ENCODE data around the gene OBI1. TPM values are rescaled to one million over a fixed set of nuclear protein-coding genes. Genes with fewer than 3 reads are reported as not detected.

Gene OBI1
- total and polyA plus RNA-seq, 2 donors: 7.7 to 25.3 TPM

DNA sequence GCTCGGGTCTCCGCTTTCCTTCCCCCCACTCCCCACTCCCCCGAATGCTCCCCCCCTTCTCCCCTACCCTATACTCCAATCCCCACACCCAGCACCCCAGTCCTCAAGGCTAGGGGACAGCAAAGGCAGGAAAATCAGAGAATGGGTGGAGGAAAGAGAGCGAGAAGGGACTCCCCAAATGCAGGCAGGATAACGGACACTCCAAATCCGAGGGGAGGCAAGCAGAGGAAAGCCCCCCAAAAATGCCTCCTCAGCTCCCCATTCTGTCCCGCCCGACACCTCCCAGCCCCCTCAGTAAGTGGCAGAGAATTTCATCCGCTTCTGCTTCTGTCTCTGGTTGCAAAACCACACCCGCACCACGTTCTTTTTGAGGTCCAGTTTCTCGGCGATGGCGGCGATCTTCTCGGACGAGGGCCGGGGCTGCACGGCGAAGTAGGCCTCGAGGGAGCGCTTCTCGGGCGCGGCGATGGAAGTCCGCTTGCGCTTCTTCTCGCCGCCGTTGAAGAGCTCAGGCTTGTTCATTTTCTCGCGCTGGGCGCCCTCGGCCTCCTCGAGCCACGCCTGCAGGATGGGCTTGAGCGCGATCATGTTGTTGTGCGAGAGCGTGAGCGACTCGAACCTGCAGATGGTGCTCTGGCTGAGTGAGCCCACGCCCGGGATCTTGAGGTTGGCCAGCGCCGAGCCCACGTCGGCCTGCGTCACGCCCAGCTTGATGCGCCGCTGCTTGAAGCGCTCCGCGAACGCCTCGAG is 57.7 kb downstream of the OBI1 start:
- peaks cover 15 to 31% of the 10 kb centered on the region in 2 donors for H3K4me1 ChIP-seq (ENCODE audit: control insufficient read depth in 2 of 2, insufficient read depth in 2 of 2, low read length in 2 of 2)
- H3K36me3 ChIP-seq (ENCODE audit: control insufficient read depth in 2 of 2, insufficient read depth in 2 of 2, low read length in 1 of 2): no peaks in the 10 kb centered on the region
- DNase-seq (ENCODE audit: low read depth in 6 of 9, low spot score in 9 of 9): peak in 1 of 9 donors; percentile 56

DNA sequence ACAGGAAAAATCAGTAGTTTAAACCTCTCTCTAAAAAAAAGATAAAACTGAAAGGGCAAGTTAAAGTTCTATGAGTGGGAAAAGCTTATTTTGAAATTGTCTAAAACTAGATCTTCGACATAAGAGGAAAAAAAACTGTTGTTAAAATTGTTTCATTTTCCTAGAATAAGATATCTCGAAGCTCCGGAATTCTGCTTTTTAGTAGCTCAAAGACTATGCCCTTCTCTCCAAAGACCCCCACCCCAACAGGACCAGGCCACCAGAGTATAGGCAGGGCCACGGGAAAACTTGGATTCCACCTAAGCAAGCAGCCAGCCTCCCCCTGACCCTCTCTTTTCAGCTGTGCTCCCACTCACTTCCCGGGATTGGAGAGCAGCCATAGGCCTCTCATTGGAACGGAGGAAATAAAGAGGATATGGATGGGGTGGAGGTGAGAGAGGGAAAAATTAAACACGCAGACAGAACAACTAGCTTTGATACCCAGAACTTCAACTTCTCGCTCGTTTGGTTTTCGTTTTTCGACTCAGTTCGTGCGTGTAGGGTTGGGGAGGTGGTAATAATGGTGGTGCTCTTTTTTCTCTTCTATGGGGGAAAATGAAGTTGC is 58.6 kb downstream of the OBI1 start:
- DNase-seq (ENCODE audit: low read depth in 6 of 9, low spot score in 9 of 9): peak in 1 of 9 donors; percentile 36
- Histone ChIP-seq H3K27ac (ENCODE audit: low read depth in 1 of 2, low read length in 1 of 2) (no peak overlapping the region), H3K4me3 (ENCODE audit: low read length in 2 of 2) (no peak overlapping the region), H3K36me3 (ENCODE audit: control insufficient read depth in 2 of 2, insufficient read depth in 2 of 2, low read length in 1 of 2) (no peaks in the 10 kb centered on the region), H3K4me1 (ENCODE audit: control insufficient read depth in 2 of 2, insufficient read depth in 2 of 2, low read length in 2 of 2) (peaks cover 18 to 38% of the 10 kb centered on the region in 2 donors), H3K27me3 (ENCODE audit: control insufficient read depth in 2 of 2, insufficient read depth in 1 of 2, low read length in 1 of 2) (peaks cover 78 to 97% of the 10 kb centered on the region in 2 donors), H3K9me3 (ENCODE audit: control insufficient read depth in 2 of 2, insufficient read depth in 1 of 2, low read length in 1 of 2) (peaks cover 3 to 11% of the 10 kb centered on the region in 2 donors)
- WGBS: 15% methylated on average over 13 of the region's 13 CpGs

More for the DNA sequence above, 57.7 kb downstream of the OBI1 start:
- Histone ChIP-seq H3K27me3 (ENCODE audit: control insufficient read depth in 2 of 2, insufficient read depth in 1 of 2, low read length in 1 of 2) (peaks cover 78 to 97% of the 10 kb centered on the region in 2 donors), H3K27ac (ENCODE audit: low read depth in 1 of 2, low read length in 1 of 2) (no peak overlapping the region), H3K4me3 (ENCODE audit: low read length in 2 of 2) (peak overlapping the region in 1 of 2 donors; percentile 61), H3K9me3 (ENCODE audit: control insufficient read depth in 2 of 2, insufficient read depth in 1 of 2, low read length in 1 of 2) (peaks cover 3 to 8% of the 10 kb centered on the region in 2 donors)
- 3% methylated on average over 58 of the region's 58 CpGs for WGBS

DNA sequence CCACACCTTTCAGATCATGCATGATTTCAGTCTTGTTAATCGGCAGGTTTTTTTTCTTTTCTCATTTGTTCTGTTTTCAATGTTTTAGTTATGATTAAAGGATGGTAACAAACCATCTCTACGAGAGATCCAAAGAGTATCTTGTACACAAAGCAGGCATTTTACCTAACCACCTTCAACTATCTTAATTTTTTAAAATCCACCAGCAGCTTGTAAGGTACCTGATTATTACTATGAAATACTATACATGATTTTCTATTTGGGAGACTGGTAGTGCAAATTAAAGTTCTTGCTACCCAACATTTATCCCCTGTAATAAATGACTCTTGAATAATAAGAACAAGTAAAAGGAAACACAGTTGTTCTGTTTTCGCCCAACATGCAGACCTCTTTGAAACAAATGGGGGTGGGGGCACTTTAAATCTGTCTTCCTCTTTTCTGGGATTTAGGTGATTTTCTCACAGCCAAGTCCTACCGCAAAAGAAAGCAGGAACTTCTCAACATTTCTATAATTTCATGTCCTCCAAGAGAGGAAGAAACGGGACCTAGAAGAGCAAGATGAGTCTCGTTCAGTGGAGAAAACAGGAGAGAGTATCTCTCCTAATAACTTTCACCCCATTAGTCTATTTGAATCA is 59.2 kb downstream of the OBI1 start:
- peak in 1 of 9 donors; percentile 44 for DNase-seq (ENCODE audit: low read depth in 6 of 9, low spot score in 9 of 9)
- H3K4me3 ChIP-seq (ENCODE audit: low read length in 2 of 2): no peak overlapping the region
- H3K36me3 ChIP-seq (ENCODE audit: control insufficient read depth in 2 of 2, insufficient read depth in 2 of 2, low read length in 1 of 2): no peaks in the 10 kb centered on the region
- H3K4me1 ChIP-seq (ENCODE audit: control insufficient read depth in 2 of 2, insufficient read depth in 2 of 2, low read length in 2 of 2): peaks cover 18 to 37% of the 10 kb centered on the region in 2 donors
- H3K9me3 ChIP-seq (ENCODE audit: control insufficient read depth in 2 of 2, insufficient read depth in 1 of 2, low read length in 1 of 2): peaks cover 3 to 11% of the 10 kb centered on the region in 2 donors
- peaks cover 79 to 97% of the 10 kb centered on the region in 2 donors for H3K27me3 ChIP-seq (ENCODE audit: control insufficient read depth in 2 of 2, insufficient read depth in 1 of 2, low read length in 1 of 2)
- WGBS: 5% methylated on average over 6 of the region's 6 CpGs
- H3K27ac ChIP-seq (ENCODE audit: low read depth in 1 of 2, low read length in 1 of 2): no peak overlapping the region

- peaks cover 3 to 11% of the 10 kb centered on the region in 2 donors for H3K9me3 ChIP-seq (ENCODE audit: control insufficient read depth in 2 of 2, insufficient read depth in 1 of 2, low read length in 1 of 2)
- H3K36me3 ChIP-seq (ENCODE audit: control insufficient read depth in 2 of 2, insufficient read depth in 2 of 2, low read length in 1 of 2): no peaks in the 10 kb centered on the region
- no peak overlapping the region for H3K4me3 ChIP-seq (ENCODE audit: low read length in 2 of 2)
- WGBS: 9% methylated on average over 5 of the region's 5 CpGs
- no peak overlapping the region for H3K27ac ChIP-seq (ENCODE audit: low read depth in 1 of 2, low read length in 1 of 2)
- peaks cover 78 to 97% of the 10 kb centered on the region in 2 donors for H3K27me3 ChIP-seq (ENCODE audit: control insufficient read depth in 2 of 2, insufficient read depth in 1 of 2, low read length in 1 of 2)
- no peak for DNase-seq (ENCODE audit: low read depth in 6 of 9, low spot score in 9 of 9)
- H3K4me1 ChIP-seq (ENCODE audit: control insufficient read depth in 2 of 2, insufficient read depth in 2 of 2, low read length in 2 of 2): peaks cover 18 to 36% of the 10 kb centered on the region in 2 donors
These were observed 59.9 kb downstream of the OBI1 start for GRCh38 chr13:78598966-78599644.

DNA sequence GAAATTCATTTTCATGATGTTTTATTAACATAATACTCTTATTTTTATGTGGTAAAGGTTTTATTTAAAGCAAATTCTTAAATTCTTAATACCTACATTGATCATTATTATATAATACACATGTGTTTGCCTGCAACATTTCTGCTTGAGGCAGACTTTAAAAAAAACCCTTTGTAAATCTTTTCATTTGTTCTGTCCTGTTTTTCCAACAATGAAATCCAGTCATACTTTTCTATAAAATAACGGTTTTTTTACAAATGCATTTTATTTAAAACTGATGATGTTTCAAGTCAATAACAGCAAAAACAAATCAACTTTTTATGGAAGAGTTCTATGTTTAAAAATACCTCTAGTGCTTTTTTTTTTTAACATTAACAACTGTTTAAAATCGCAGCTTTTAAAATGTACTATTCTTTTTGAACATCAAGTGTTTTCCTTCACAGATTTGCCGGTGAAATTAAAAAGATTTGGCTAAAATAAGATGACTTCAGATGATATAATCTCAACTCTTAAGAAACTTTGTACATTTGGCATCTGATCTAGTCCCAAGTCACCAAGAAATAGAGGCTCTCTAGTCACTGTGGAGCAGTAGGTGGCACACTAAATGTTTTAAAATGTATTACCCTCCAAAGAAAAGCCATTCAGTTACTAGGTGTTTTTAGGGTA is 60.7 kb downstream of the OBI1 start:
- Histone ChIP-seq H3K27me3 (ENCODE audit: control insufficient read depth in 2 of 2, insufficient read depth in 1 of 2, low read length in 1 of 2) (peaks cover 76 to 97% of the 10 kb centered on the region in 2 donors), H3K4me1 (ENCODE audit: control insufficient read depth in 2 of 2, insufficient read depth in 2 of 2, low read length in 2 of 2) (peaks cover 14 to 30% of the 10 kb centered on the region in 2 donors), H3K36me3 (ENCODE audit: control insufficient read depth in 2 of 2, insufficient read depth in 2 of 2, low read length in 1 of 2) (no peaks in the 10 kb centered on the region), H3K4me3 (ENCODE audit: low read length in 2 of 2) (no peak overlapping the region), H3K9me3 (ENCODE audit: control insufficient read depth in 2 of 2, insufficient read depth in 1 of 2, low read length in 1 of 2) (peaks cover 3 to 11% of the 10 kb centered on the region in 2 donors), H3K27ac (ENCODE audit: low read depth in 1 of 2, low read length in 1 of 2) (no peak overlapping the region)
- peak in 1 of 9 donors; percentile 47 for DNase-seq (ENCODE audit: low read depth in 6 of 9, low spot score in 9 of 9)
- 11% methylated on average over 3 of the region's 3 CpGs for WGBS

DNA sequence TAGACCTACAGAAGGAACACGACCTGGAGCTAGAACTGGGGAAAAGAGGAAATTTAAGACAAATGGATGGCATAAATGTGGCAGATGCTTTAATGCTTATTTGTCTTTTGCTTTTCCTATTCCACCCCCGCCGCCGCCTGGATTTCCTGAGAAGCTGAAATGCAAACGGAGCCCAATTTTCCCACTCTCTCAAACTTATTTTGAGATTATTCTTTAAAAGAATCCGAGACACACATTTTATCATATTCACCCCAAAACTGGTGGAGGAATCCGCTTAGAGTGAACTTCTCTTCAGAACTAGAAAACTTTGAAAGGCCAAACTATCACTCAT is 61.4 kb downstream of the OBI1 start:
- Histone ChIP-seq H3K9me3 (ENCODE audit: control insufficient read depth in 2 of 2, insufficient read depth in 1 of 2, low read length in 1 of 2) (peaks cover 3 to 11% of the 10 kb centered on the region in 2 donors), H3K4me1 (ENCODE audit: control insufficient read depth in 2 of 2, insufficient read depth in 2 of 2, low read length in 2 of 2) (peaks cover 9 to 27% of the 10 kb centered on the region in 2 donors), H3K36me3 (ENCODE audit: control insufficient read depth in 2 of 2, insufficient read depth in 2 of 2, low read length in 1 of 2) (no peaks in the 10 kb centered on the region), H3K27me3 (ENCODE audit: control insufficient read depth in 2 of 2, insufficient read depth in 1 of 2, low read length in 1 of 2) (peaks cover 75 to 97% of the 10 kb centered on the region in 2 donors), H3K27ac (ENCODE audit: low read depth in 1 of 2, low read length in 1 of 2) (no peak overlapping the region), H3K4me3 (ENCODE audit: low read length in 2 of 2) (no peak overlapping the region)
- peak in 1 of 9 donors; percentile 44 for DNase-seq (ENCODE audit: low read depth in 6 of 9, low spot score in 9 of 9)
- WGBS: 16% methylated on average over 7 of the region's 7 CpGs

GRCh38 chr13:78596736-78597601 is 62.0 kb downstream of the OBI1 start:
- Histone ChIP-seq H3K4me3 (ENCODE audit: low read length in 2 of 2) (no peak overlapping the region), H3K27ac (ENCODE audit: low read depth in 1 of 2, low read length in 1 of 2) (no peak overlapping the region), H3K27me3 (ENCODE audit: control insufficient read depth in 2 of 2, insufficient read depth in 1 of 2, low read length in 1 of 2) (peaks cover 71 to 98% of the 10 kb centered on the region in 2 donors), H3K36me3 (ENCODE audit: control insufficient read depth in 2 of 2, insufficient read depth in 2 of 2, low read length in 1 of 2) (no peaks in the 10 kb centered on the region), H3K4me1 (ENCODE audit: control insufficient read depth in 2 of 2, insufficient read depth in 2 of 2, low read length in 2 of 2) (peaks cover 9 to 23% of the 10 kb centered on the region in 2 donors), H3K9me3 (ENCODE audit: control insufficient read depth in 2 of 2, insufficient read depth in 1 of 2, low read length in 1 of 2) (peaks cover 1 to 11% of the 10 kb centered on the region in 2 donors)
- DNase-seq (ENCODE audit: low read depth in 6 of 9, low spot score in 9 of 9): no peak
- WGBS: 5% methylated on average over 50 of the region's 50 CpGs

GRCh38 chr13:78596399-78596735 is 62.6 kb downstream of the OBI1 start:
- Histone ChIP-seq H3K9me3 (ENCODE audit: control insufficient read depth in 2 of 2, insufficient read depth in 1 of 2, low read length in 1 of 2) (peaks cover 0 to 8% of the 10 kb centered on the region in 2 donors), H3K27ac (ENCODE audit: low read depth in 1 of 2, low read length in 1 of 2) (no peak overlapping the region), H3K27me3 (ENCODE audit: control insufficient read depth in 2 of 2, insufficient read depth in 1 of 2, low read length in 1 of 2) (peaks cover 68 to 99% of the 10 kb centered on the region in 2 donors), H3K36me3 (ENCODE audit: control insufficient read depth in 2 of 2, insufficient read depth in 2 of 2, low read length in 1 of 2) (no peaks in the 10 kb centered on the region), H3K4me1 (ENCODE audit: control insufficient read depth in 2 of 2, insufficient read depth in 2 of 2, low read length in 2 of 2) (peaks cover 7 to 20% of the 10 kb centered on the region in 2 donors), H3K4me3 (ENCODE audit: low read length in 2 of 2) (no peak overlapping the region)
- DNase-seq (ENCODE audit: low read depth in 6 of 9, low spot score in 9 of 9): peak in 1 of 9 donors; percentile 20
- WGBS: 4% methylated on average over 22 of the region's 22 CpGs
